Vagina (tissue), 2 donors: ENCODE results near the gene BRINP2. TPM values are rescaled to one million over a fixed set of nuclear protein-coding genes. Genes with fewer than 3 reads are reported as not detected.

ENCODE experiments used
- DNase-seq, 2 donors: peaks; one replicate each; pipeline ENCODE4 v3.0.0-alpha.2; 2017; ENCODE audit errors: extremely low spot score in 2 of 2
- H3K27ac ChIP-seq: fragments of 200-600 bp; sonication (generic); one replicate; pipeline ENCODE4 v1.5.1; 2019
- H3K27me3 ChIP-seq: fragments of 200-600 bp; sonication (generic); one replicate; pipeline ENCODE4 v1.5.1; 2019
- H3K36me3 ChIP-seq, 2 donors: fragments of 200-600 bp; sonication (generic); one replicate each; pipeline ENCODE4 v1.5.1; 2017 to 2019
- H3K4me1 ChIP-seq: fragments of 200-600 bp; sonication (generic); one replicate; pipeline ENCODE4 v1.5.1; 2019
- H3K4me3 ChIP-seq, 2 donors: fragments of 200-600 bp; sonication (generic); 1 replicate in 1 of 2; 2 replicates in 1 of 2; pipeline ENCODE4 v1.5.1; 2016 to 2019
- H3K9me3 ChIP-seq: fragments of 200-600 bp; sonication (generic); one replicate; pipeline ENCODE4 v1.5.1; 2019
- CTCF ChIP-seq, 3 experiments: fragments of 450-650 bp in 2 of 3; fragments of 200-600 bp in 1 of 3; sonication (generic) in 1 of 3; IDR thresholded peaks; one replicate each; pipeline ENCODE4 v1.5.1; 2017 to 2019; ENCODE audit warnings: antibody characterized with exemption in 3 of 3, mild to moderate bottlenecking in 2 of 3, moderate library complexity in 2 of 3
- POLR2A ChIP-seq, 2 donors: fragments of 450-650 bp; IDR thresholded peaks; one replicate each; pipeline ENCODE4 v1.6.1; 2017; ENCODE audit warnings: antibody characterized with exemption in 2 of 2, mild to moderate bottlenecking in 2 of 2, moderate library complexity in 2 of 2
- POLR2AphosphoS5 ChIP-seq, 2 donors: sonication (generic); formaldehyde crosslinking; IDR thresholded peaks; one replicate each; pipeline ENCODE4 v1.9.0; 2017; ENCODE audit warnings: antibody characterized with exemption in 2 of 2, mild to moderate bottlenecking in 2 of 2, low read depth in 1 of 2; ENCODE audit not compliant: insufficient read depth in 1 of 2
- intact Hi-C: fragments of 100-400 bp; cut with DNase I; formaldehyde crosslinking; loops from one replicate; pipeline ENCODE4 v1.15.1; 2023
- total RNA-seq: library from RNA; depleted of rRNA; stranded (reverse); fragments of >200 nt; gene quantifications from one replicate; pipeline ENCODE4 v1.2.3, GENCODE V29; 2016

The BRINP2 gene
- total RNA-seq, 1 donor from 2014 or later, result 0.49 TPM

- no peak for DNase-seq
- no peak overlapping the region for H3K27ac ChIP-seq
These were observed 35.5 kb upstream of the BRINP2 start for GRCh38 chr1:177135250-177135649.

GRCh38 chr1:177137814-177138213, 32.9 kb upstream of the BRINP2 start:
- TF ChIP-seq CTCF (IDR thresholded peaks at IDR 0.05) (no peak), POLR2AphosphoS5 (IDR thresholded peaks at IDR 0.05; ENCODE audit: insufficient read depth in 1 of 2, low read depth in 1 of 2) (no peak)

More at GRCh38 chr1:177135250-177135649, 35.5 kb upstream of the BRINP2 start:
- no peak for TF ChIP-seq CTCF (IDR thresholded peaks at IDR 0.05)
- TF ChIP-seq POLR2AphosphoS5 (IDR thresholded peaks at IDR 0.05; ENCODE audit: insufficient read depth in 1 of 2, low read depth in 1 of 2), result no peak
- no peak for TF ChIP-seq POLR2A (IDR thresholded peaks at IDR 0.05)
- H3K4me1 ChIP-seq, result no peaks in the 10 kb centered on the region
- H3K27me3 ChIP-seq, result no peaks in the 10 kb centered on the region
- no peaks in the 10 kb centered on the region for H3K36me3 ChIP-seq
- no peaks in the 10 kb centered on the region for H3K9me3 ChIP-seq
- intact Hi-C loops, result no loop called here
- no peak overlapping the region for H3K4me3 ChIP-seq

GRCh38 chr1:177138347-177138746, 32.4 kb upstream of the BRINP2 start:
- DNase-seq, result no peak
- Histone ChIP-seq H3K4me1 (no peaks in the 10 kb centered on the region), H3K27ac (no peak overlapping the region), H3K36me3 (no peaks in the 10 kb centered on the region), H3K27me3 (no peaks in the 10 kb centered on the region), H3K4me3 (no peak overlapping the region), H3K9me3 (no peaks in the 10 kb centered on the region)
- TF ChIP-seq POLR2A (IDR thresholded peaks at IDR 0.05) (no peak), POLR2AphosphoS5 (IDR thresholded peaks at IDR 0.05; ENCODE audit: insufficient read depth in 1 of 2, low read depth in 1 of 2) (no peak), CTCF (IDR thresholded peaks at IDR 0.05) (no peak)
- intact Hi-C loops, result no loop called here

More at GRCh38 chr1:177137814-177138213, 32.9 kb upstream of the BRINP2 start:
- Histone ChIP-seq H3K27ac (no peak overlapping the region), H3K4me3 (no peak overlapping the region), H3K36me3 (no peaks in the 10 kb centered on the region), H3K4me1 (no peaks in the 10 kb centered on the region), H3K9me3 (no peaks in the 10 kb centered on the region), H3K27me3 (no peaks in the 10 kb centered on the region)
- intact Hi-C loops, result no loop called here
- no peak for DNase-seq

GRCh38 chr1:177142010-177142409, 28.7 kb upstream of the BRINP2 start:
- Histone ChIP-seq H3K27ac (no peak overlapping the region), H3K4me1 (no peaks in the 10 kb centered on the region), H3K27me3 (no peaks in the 10 kb centered on the region), H3K9me3 (no peaks in the 10 kb centered on the region), H3K36me3 (no peaks in the 10 kb centered on the region), H3K4me3 (no peak overlapping the region)
- DNase-seq, result no peak
- no peak for TF ChIP-seq POLR2AphosphoS5 (IDR thresholded peaks at IDR 0.05; ENCODE audit: insufficient read depth in 1 of 2, low read depth in 1 of 2)
- TF ChIP-seq CTCF (IDR thresholded peaks at IDR 0.05), result no peak
- TF ChIP-seq POLR2A (IDR thresholded peaks at IDR 0.05), result no peak
- intact Hi-C loops, result no loop called here

- no peak overlapping the region for H3K27ac ChIP-seq
- H3K36me3 ChIP-seq, result no peaks in the 10 kb centered on the region
- no peak overlapping the region for H3K4me3 ChIP-seq
- DNase-seq, result no peak
- no peaks in the 10 kb centered on the region for H3K27me3 ChIP-seq
- H3K4me1 ChIP-seq, result no peaks in the 10 kb centered on the region
- intact Hi-C loops, result no loop called here
- no peaks in the 10 kb centered on the region for H3K9me3 ChIP-seq
- TF ChIP-seq POLR2A (IDR thresholded peaks at IDR 0.05) (no peak), CTCF (IDR thresholded peaks at IDR 0.05) (no peak), POLR2AphosphoS5 (IDR thresholded peaks at IDR 0.05; ENCODE audit: insufficient read depth in 1 of 2, low read depth in 1 of 2) (no peak)
These were observed 27.9 kb upstream of the BRINP2 start for GRCh38 chr1:177142791-177143271.
